Gastroesophageal sphincter (tissue), 4 donors: Measurements from ENCODE around the gene CLEC4C. TPM values are rescaled to one million over a fixed set of nuclear protein-coding genes. Genes with fewer than 3 reads are reported as not detected.

Experiments used
- ATAC-seq: fragments of 150-250 bp; one replicate; pipeline ENCODE4 v1.9.1; 2016; ENCODE audit warnings: mild to moderate bottlenecking, moderate library complexity
- H3K27ac ChIP-seq, 4 donors: fragments of 200-600 bp; sonication (generic) in 3 of 4; 1 replicate in 3 of 4; 2 replicates in 1 of 4; pipeline ENCODE4 v1.5.1; 2016 to 2019
- H3K27me3 ChIP-seq: fragments of 200-600 bp; sonication (generic); one replicate; pipeline ENCODE4 v1.5.1; 2019
- H3K36me3 ChIP-seq, 2 donors: fragments of 200-600 bp; sonication (generic); one replicate each; pipeline ENCODE4 v1.5.1; 2019; ENCODE audit warnings: control low read depth in 1 of 2
- H3K4me1 ChIP-seq, 3 donors: fragments of 200-600 bp; sonication (generic); 1 replicate in 2 of 3; 2 replicates in 1 of 3; pipeline ENCODE4 v1.5.1; 2016 to 2019; ENCODE audit warnings: control low read depth in 2 of 3
- H3K4me3 ChIP-seq, 2 donors: fragments of 200-600 bp; sonication (generic); one replicate each; pipeline ENCODE4 v1.5.1; 2019; ENCODE audit warnings: mild to moderate bottlenecking in 1 of 2, moderate library complexity in 1 of 2
- H3K9me3 ChIP-seq, 3 donors: fragments of 200-600 bp; sonication (generic); one replicate each; pipeline ENCODE4 v1.5.1; 2017 to 2019; ENCODE audit warnings: control low read depth in 2 of 3
- CTCF ChIP-seq, 4 experiments: fragments of 200-600 bp in 2 of 4; fragments of 450-650 bp in 2 of 4; sonication (generic) in 1 of 4; IDR thresholded peaks; one replicate each; pipeline ENCODE4 v1.5.1; 2017 to 2019; ENCODE audit warnings: antibody characterized with exemption in 4 of 4, mild to moderate bottlenecking in 2 of 4, moderate library complexity in 2 of 4
- EP300 ChIP-seq: sonication (generic); formaldehyde crosslinking; IDR thresholded peaks from one replicate; pipeline ENCODE4 v1.6.1; 2017; ENCODE audit warnings: antibody characterized with exemption, mild to moderate bottlenecking
- POLR2A ChIP-seq, 2 donors: fragments of 450-650 bp; IDR thresholded peaks; one replicate each; pipeline ENCODE4 v1.6.1; 2017; ENCODE audit warnings: antibody characterized with exemption in 2 of 2, mild to moderate bottlenecking in 2 of 2, moderate library complexity in 1 of 2
- POLR2AphosphoS5 ChIP-seq: sonication (generic); formaldehyde crosslinking; IDR thresholded peaks from one replicate; pipeline ENCODE4 v1.6.1; 2017; ENCODE audit warnings: antibody characterized with exemption
- WGBS, 2 donors: methylation state at CpG; one replicate each; pipeline ENCODE4 v1.1.5; 2018; ENCODE audit warnings: low coverage in 1 of 2; 5-methylcytosine and 5-hydroxymethylcytosine counted together
- small RNA-seq, 4 donors: library from RNA; depleted of rRNA; stranded (forward); fragments of <200 nt; gene quantifications; one replicate each; pipeline ENCODE3, GENCODE V24; 2016
- total RNA-seq, 4 donors: library from RNA; depleted of rRNA; stranded (reverse); fragments of >200 nt; gene quantifications; one replicate each; pipeline ENCODE4 v1.1.0, GENCODE V29; 2016

CLEC4C gene
- total RNA-seq, 4 donors from 2014 or later = not detected

DNA sequence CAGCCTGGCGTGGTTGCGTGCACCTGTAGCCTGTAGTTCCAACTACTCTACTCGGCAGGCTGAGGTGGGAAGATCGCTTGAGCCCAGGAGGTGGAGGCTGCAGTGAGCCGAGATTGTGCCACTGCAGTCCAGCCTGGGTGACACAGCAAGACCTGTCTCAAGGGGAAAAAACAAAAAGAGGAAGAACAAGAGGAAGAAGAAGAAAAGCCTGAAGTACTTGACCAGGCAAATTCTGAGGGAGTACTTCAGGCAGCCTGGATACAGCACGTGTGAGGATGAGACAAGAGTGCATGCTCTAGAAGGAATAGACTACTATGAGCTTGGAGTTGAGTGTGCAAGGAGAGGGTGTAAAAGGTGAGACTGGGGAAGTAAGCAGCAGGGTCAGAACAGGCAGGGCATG lies 53.4 kb downstream of the CLEC4C start:
- H3K4me1 ChIP-seq = no peaks in the 10 kb centered on the region
- TF ChIP-seq POLR2AphosphoS5 = no peak
- TF ChIP-seq EP300 = no peak
- TF ChIP-seq CTCF (IDR thresholded peaks at IDR 0.05) = no peak
- TF ChIP-seq POLR2A (IDR thresholded peaks at IDR 0.05) = no peak
- H3K27me3 ChIP-seq = peaks cover 3% of the 10 kb centered on the region
- H3K4me3 ChIP-seq = no peak overlapping the region
- H3K27ac ChIP-seq = no peak overlapping the region
- H3K9me3 ChIP-seq = no peaks in the 10 kb centered on the region
- WGBS, 2 donors = 69% methylated on average over 2 of the region's 6 CpGs; no CpG with 5 or more reads in 1 of the 2 donors
- no peaks in the 10 kb centered on the region for H3K36me3 ChIP-seq
- no peak for ATAC-seq

DNA sequence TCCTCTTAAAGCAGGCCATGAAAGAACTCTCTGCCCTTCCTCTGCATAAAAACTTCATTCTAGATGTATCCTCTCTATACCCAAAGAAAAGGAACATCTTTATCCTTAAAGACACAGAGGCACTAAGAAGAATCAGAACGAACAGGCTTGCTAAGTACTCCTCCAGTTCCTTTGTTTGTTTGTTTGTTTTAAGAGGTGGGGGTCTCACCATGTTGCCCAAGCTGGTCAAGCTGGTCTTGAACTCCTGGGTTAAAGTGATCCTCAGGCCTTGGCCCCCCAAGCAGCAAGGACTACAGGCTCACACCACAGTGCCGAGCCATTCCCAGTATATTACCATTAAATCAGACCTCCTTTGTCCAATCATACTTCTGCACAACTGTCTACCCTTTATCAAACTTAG lies 65.6 kb downstream of the CLEC4C start:
- TF ChIP-seq EP300 (no peak), POLR2AphosphoS5 (no peak), POLR2A (IDR thresholded peaks at IDR 0.05) (no peak), CTCF (IDR thresholded peaks at IDR 0.05) (no peak)
- Histone ChIP-seq H3K4me1 (no peaks in the 10 kb centered on the region), H3K9me3 (no peaks in the 10 kb centered on the region), H3K4me3 (no peak overlapping the region), H3K27me3 (no peaks in the 10 kb centered on the region), H3K36me3 (no peaks in the 10 kb centered on the region), H3K27ac (no peak overlapping the region)
- 39 to 63% methylated on average over 2 of the region's 2 CpGs for WGBS, 2 donors
- no peak for ATAC-seq

Small RNA genes within 50 kb of the gene (small RNA-seq; reads per million reads assigned to genes)
- gene RF00019 = 0 reads per million in 4 donors

Other genes with a start within 250 kb of the CLEC4C start
- 100 to 1,000 TPM in 2 of 4 donors, 10 to 100 TPM in 2; 68.5 to 397 (median 218) TPM for gene CD163, start 243.6 kb downstream of the CLEC4C start, total RNA-seq
- gene APOBEC1, start 81.5 kb downstream of the CLEC4C start, total RNA-seq = not detected
- gene GDF3, start 51.6 kb downstream of the CLEC4C start, total RNA-seq = not detected
- gene DPPA3, start 35.9 kb downstream of the CLEC4C start, total RNA-seq = not detected
- not detected for gene NANOGNB, start 17.8 kb upstream of the CLEC4C start, total RNA-seq
- gene NANOG, start 42.0 kb upstream of the CLEC4C start, total RNA-seq = 1 to 10 TPM in 1 of 4 donors, under 1 TPM in 2, not detected in 1; 0.08 to 2.3 (median 0.47) TPM
- gene SLC2A14, start 125.5 kb upstream of the CLEC4C start, total RNA-seq = 1 to 10 TPM in 2 of 4 donors, not detected in 2; 1.2 to 2.6 TPM
- gene SLC2A3, start 188.8 kb upstream of the CLEC4C start, total RNA-seq = 10 to 100 TPM; 11.5 to 46.6 (median 12.8) TPM